Esophagus squamous epithelium (tissue), 4 donors: ENCODE results near the gene ST3GAL3.

Experiments
- POLR2A ChIP-seq, 4 donors: fragments of 450-650 bp; IDR thresholded peaks; one replicate each; pipeline ENCODE4 v1.6.1; 2017; ENCODE audit warnings: antibody characterized with exemption in 4 of 4, mild to moderate bottlenecking in 4 of 4, moderate library complexity in 3 of 4
- TF ChIP-seq, protein P1 (sequence below), 6 experiments: fragments of 450-650 bp in 4 of 6; fragments of 200-600 bp in 2 of 6; sonication (generic) in 2 of 6; IDR thresholded peaks; one replicate each; pipeline ENCODE4 v1.5.1; 2016 to 2019; ENCODE audit warnings: antibody characterized with exemption in 6 of 6, mild to moderate bottlenecking in 4 of 6, moderate library complexity in 4 of 6

DNA sequence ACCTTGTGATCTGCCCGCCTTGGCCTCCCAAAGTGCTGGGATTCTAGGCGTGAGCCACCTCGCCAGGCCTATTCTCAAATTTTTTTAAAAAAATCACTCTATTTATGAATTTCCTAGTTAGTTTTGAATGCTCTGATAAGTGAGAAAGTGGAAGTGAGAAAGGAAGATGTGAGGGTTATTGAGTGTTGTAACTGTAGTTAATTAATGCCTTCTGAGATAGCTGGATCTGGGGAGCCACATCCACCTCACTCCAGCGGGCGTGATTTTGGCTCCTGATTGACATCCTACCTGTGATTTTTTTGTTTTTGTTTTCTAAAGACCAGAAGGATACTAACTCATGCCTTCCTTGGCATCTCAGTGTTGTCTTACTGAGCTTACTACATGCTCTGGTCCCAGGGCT lies 65.6 kb downstream of the ST3GAL3 start:
- TF ChIP-seq, protein P1, sequence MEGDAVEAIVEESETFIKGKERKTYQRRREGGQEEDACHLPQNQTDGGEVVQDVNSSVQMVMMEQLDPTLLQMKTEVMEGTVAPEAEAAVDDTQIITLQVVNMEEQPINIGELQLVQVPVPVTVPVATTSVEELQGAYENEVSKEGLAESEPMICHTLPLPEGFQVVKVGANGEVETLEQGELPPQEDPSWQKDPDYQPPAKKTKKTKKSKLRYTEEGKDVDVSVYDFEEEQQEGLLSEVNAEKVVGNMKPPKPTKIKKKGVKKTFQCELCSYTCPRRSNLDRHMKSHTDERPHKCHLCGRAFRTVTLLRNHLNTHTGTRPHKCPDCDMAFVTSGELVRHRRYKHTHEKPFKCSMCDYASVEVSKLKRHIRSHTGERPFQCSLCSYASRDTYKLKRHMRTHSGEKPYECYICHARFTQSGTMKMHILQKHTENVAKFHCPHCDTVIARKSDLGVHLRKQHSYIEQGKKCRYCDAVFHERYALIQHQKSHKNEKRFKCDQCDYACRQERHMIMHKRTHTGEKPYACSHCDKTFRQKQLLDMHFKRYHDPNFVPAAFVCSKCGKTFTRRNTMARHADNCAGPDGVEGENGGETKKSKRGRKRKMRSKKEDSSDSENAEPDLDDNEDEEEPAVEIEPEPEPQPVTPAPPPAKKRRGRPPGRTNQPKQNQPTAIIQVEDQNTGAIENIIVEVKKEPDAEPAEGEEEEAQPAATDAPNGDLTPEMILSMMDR (IDR thresholded peaks at IDR 0.05), result no peak
- no peak for TF ChIP-seq POLR2A (IDR thresholded peaks at IDR 0.05)
